ENCODE results near the gene HDAC1. TPM values are rescaled to one million over a fixed set of nuclear protein-coding genes. Genes with fewer than 3 reads are reported as not detected.

The HDAC1 gene
- total and polyA plus RNA-seq, 2 of the 13 experiments (the other 11 are each of a cell fraction or from before 2014, with no cell fraction given) = 93.5 to 189 TPM

- TF ChIP-seq ZNF407 (CRISPR knock-in tag; IDR thresholded peaks at IDR 0.05; ENCODE audit: not compliant biosample characterization) = no peak
- TF ChIP-seq HES4 (CRISPR knock-in tag; IDR thresholded peaks at IDR 0.05; ENCODE audit: borderline replicate concordance) = no peak
- Histone ChIP-seq H3K4me3 (replicated peaks in 1 of 3; ENCODE audit: insufficient read depth in 1 of 3, low read depth in 2 of 3, low read length in 3 of 3) (no peak overlapping the region), H2AFZ (ENCODE audit: low read length) (no peak overlapping the region), H3K4me2 (ENCODE audit: low read depth, low read length) (peak overlapping the region; percentile 80), H3K9ac (ENCODE audit: insufficient read depth, low read depth, low read length) (no peak overlapping the region; the same call in 1 of the 2 replicates), H3K9me3 (ENCODE audit: low read length) (no peaks in the 10 kb centered on the region), H3K4me1 (ENCODE audit: insufficient read depth, low read length) (peaks cover 63% of the 10 kb centered on the region), H3K27ac (ENCODE audit: extremely low read length, insufficient read depth, low read length) (peak overlapping the region; percentile 92), H4K20me1 (ENCODE audit: insufficient read depth, low read length) (no peaks in the 10 kb centered on the region), H3K79me2 (ENCODE audit: insufficient read depth, low read length) (no peaks in the 10 kb centered on the region), H3K27me3 (ENCODE audit: control insufficient read depth in 1 of 2, insufficient read depth in 2 of 2, low read length in 2 of 2) (no peaks in the 10 kb centered on the region), H3K36me3 (replicated peaks in 1 of 2; ENCODE audit: control insufficient read depth in 1 of 2, insufficient read depth in 2 of 2, low read length in 2 of 2) (no peaks in the 10 kb centered on the region)
- POLR2A ChIA-PET = interaction anchor here (1.0 to 10.1 kb wide), 9 partner anchors 11 to 138 kb away, joined by 3 to 222 read pairs (median 17); partner anchors contain the start of genes BSDC1, HDAC1 and MARCKSL1
- WGBS (ENCODE audit: low lambda C conversion rate) = 90% methylated on average over 2 of the region's 2 CpGs
- ATAC-seq = no peak
- intact Hi-C loops (cut with micrococcal nuclease; ENCODE audit: unreplicated experiment) = no loop called here
- BruUV-seq (replicated peaks) = no TSS peak
- no peak for DNase-seq (ENCODE audit: low spot score)
- CTCF ChIA-PET (ENCODE audit: low intra/inter-chr PET ratio, low total read pairs) = no interaction called here
- in situ Hi-C loops (cut with HindIII; ENCODE audit: extremely low pct_ligation_motif_present, low pct_unique_long_range_greater_than_20kb) = no loop called here
- FAIRE-seq = no peak
These were observed 61.5 kb downstream of the HDAC1 start for GRCh38 chr1:32353431-32353830.

All from HepG2 (cell line).